Left cardiac atrium (tissue), 4 donors: ENCODE results near the gene CACNA2D3. TPM values are rescaled to one million over a fixed set of nuclear protein-coding genes. Genes with fewer than 3 reads are reported as not detected.

ENCODE experiments used
- ATAC-seq, 2 donors: fragments of 200-7000 bp; cut with Tn5 transposase; one replicate each; pipeline ENCODE4 v1.9.1; 2020; ENCODE audit warnings: mild to moderate bottlenecking in 2 of 2, moderate library complexity in 2 of 2
- DNase-seq: peaks from one replicate; pipeline ENCODE4 v3.0.0-alpha.2; 2020
- intact Hi-C, 2 donors: fragments of 100-400 bp; cut with DNase I; formaldehyde crosslinking; loops; one replicate each; pipeline versions ENCODE4 v1.14.1 to v1.15.1; 2022 to 2023
- total RNA-seq, 2 donors: library from RNA; stranded (reverse); fragmentation: NEBNext Ultra II Directional; extraction: Animal tissue kit (Norgen Biotek cat#: 25700); gene quantifications; one replicate each; pipeline ENCODE4 v1.2.1, GENCODE V29; 2021
- donor health status: DM: no; HTN: yes; CAD: no.
- donor health status: DM: no; HTN: yes; CAD: no; lungs with severe emphysema.
- donor health status: DM: yes; HTN: yes; CAD: no.
- donor health status: Dilated cardiomyopathy.

The CACNA2D3 gene
- total RNA-seq, 2 donors from 2014 or later = 17.3 to 24.2 TPM

DNA sequence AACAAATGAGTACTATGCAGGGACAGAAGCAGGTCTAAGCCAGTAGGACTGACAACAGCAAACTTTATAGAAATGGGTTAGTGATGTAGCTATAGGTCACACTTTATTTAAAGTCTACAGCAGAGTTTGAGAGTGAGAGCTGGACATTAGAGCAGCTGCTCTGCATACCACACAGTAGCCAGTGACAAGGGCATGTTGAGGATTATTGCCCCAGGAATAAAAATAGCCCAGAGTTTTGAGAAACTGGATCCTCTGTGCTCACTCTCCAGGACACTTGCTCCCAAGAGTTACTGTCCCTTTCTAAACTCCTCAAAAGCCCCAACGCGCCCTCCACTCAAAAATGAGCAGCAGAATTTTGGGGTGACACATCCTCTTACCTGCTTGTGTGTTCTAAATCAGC, 784.4 kb downstream of the CACNA2D3 start:
- ATAC-seq (peak in 1 of 2 donors; percentile 24), DNase-seq (no peak)
- intact Hi-C loops = no loop called here

DNA sequence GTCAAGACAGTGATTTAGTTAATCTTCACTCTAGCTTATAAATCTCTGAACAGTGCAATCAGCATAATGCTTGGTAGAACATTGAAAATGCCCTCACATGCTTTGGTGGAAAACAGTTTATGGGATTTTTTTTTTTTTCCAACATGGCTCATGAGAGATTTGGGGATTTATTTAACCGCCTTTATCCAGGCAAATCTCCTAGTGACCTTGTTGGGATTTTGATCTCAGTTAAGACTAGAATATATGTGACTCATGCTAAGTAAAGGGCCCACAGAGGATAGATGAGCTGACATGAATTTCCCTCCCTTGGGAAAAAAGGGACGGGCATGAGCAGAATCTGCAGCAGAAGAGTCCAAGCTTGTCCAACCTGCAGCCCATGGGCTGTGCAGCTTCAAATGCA, 786.8 kb downstream of the CACNA2D3 start:
- intact Hi-C loops = no loop called here
- ATAC-seq (no peak), DNase-seq (no peak)

DNA sequence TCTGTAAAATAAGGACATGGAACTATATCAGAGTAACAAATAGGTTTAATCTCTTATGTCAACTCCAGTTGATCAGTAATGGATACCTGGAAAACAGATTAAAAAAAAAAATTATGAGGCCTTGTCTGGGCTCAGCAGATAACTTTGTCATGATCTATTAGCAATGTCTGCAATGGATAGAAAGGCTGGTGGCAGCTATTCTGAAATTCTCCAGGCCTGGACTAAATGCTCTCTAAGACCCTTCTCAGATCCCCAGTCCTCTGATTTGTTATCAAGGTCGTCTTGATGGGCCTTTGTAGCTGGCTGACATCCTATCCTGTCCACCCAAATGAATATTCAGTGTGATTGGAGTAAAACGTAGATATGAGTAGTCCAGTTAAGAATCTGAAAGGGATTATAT, 791.8 kb downstream of the CACNA2D3 start:
- ATAC-seq = no peak
- intact Hi-C loops = no loop called here
- DNase-seq = no peak

DNA sequence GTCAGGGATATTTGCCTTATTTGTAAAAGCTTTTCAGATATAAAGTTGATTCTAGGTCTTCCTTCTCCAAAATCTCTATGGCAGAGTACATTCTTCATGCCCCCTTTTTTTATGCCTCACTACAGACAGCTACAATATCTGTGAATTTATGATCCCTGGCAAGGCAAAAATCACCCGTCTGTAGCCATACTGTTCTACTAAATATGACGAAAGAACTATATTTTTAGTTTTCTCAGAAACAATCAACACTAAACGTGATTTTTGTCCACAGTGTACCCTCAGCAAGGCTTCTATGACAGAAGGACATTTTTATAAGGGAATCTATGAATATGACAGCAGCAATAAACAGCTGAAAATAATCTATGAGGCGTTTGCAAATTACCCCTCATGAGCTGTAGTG, 792.8 kb downstream of the CACNA2D3 start:
- ATAC-seq (no peak), DNase-seq (no peak)
- intact Hi-C loops = no loop called here

DNA sequence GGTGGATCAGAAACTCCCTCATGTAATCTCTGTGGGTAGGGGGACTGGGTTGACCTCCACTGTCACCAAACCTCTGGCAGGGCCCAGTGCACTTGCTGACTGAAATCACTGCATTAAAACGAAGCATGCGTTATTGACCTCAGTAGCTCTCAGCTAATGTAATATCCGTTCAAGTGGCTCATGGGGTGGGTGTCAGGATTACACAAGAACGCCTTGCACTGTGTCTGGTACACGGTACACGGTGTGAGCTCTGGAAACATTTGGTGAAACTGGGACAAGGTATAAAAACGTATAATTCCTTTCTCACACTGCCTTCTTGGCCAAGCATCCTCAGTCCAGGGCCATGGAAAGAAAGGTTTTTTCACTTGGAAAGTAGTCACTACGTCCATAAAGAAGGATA, 793.6 kb downstream of the CACNA2D3 start:
- intact Hi-C loops = no loop called here
- ATAC-seq (no peak), DNase-seq (no peak)

DNA sequence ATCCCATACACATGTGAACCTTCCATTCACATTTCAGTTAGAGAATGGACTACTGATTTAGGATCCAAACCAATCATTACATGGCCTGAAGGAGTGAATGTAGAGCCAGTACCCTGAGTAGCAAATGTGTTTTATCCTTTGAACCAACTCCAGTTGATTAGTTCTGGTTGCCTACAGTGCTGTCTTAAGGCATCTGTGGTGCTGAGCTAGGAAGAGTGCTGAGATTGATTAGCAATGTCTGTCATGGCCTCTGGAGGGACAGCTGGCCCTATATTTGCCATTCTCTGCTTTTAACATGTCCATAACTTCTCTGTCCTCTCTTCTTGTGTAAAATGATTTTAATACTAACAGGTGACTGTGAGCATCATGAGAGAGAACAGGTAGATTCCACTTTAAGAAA, 794.4 kb downstream of the CACNA2D3 start:
- intact Hi-C loops = no loop called here
- DNase-seq (no peak), ATAC-seq (no peak)

DNA sequence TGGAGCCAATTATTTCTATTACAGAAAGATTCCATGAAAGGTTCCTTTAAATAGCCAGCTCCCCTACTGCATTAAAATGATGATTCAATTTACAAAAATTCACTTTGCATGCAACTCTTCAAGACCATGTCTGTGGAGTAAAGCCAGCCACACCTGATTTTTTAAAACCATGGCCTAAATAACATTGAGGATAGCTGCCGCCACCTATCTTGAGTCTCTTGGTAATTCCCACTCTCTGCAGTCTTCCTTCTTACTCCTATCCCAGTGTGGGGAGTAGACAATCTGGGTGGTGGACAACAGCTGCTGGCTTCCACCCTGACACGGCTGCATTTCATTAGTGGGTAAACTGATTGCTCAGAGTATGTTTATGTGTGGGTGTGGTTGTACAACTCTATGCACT, 794.8 kb downstream of the CACNA2D3 start:
- no peak for DNase-seq
- intact Hi-C loops = no loop called here
- peak in 1 of 2 donors; percentile 35 for ATAC-seq

DNA sequence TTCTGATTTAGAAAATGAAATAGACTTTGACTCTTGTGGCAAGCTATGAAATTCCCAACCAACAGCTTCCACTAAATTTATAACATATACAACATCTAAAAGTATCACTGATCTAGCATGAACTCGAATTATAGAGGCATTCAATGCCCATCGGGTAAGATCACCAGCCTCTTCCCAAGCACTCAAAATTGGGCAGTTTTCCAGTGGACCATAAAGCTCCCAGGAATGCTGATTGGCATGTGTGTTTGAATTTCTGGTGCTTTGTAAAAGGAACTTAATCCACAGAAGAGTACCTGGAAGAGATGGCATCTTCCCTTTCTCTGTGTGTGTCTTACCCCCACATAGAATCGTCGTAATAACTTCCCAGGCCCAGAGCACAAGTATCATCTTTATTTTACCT, 795.5 kb downstream of the CACNA2D3 start:
- intact Hi-C loops = no loop called here
- DNase-seq (no peak), ATAC-seq (no peak)

DNA sequence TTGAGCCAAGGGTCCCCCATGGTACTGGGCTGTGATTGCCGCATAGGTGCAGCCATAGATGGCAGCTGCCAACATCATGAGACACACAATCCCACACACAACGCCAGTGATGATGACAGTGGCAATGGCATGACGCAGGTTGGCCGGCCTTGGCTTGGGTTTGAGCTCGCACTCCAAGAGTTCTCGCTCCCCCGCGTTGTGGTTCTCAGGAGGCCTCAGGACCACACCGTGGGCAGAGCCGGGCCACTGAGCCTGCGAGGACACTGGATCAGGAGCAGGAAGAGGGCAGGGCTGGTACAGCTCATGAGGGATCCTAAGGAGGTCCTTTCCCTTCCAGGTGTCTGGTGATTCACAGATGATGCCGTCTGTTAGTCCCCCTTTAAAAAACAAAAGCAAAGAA, 796.2 kb downstream of the CACNA2D3 start:
- ATAC-seq = no peak
- intact Hi-C loops = no loop called here
- no peak for DNase-seq

DNA sequence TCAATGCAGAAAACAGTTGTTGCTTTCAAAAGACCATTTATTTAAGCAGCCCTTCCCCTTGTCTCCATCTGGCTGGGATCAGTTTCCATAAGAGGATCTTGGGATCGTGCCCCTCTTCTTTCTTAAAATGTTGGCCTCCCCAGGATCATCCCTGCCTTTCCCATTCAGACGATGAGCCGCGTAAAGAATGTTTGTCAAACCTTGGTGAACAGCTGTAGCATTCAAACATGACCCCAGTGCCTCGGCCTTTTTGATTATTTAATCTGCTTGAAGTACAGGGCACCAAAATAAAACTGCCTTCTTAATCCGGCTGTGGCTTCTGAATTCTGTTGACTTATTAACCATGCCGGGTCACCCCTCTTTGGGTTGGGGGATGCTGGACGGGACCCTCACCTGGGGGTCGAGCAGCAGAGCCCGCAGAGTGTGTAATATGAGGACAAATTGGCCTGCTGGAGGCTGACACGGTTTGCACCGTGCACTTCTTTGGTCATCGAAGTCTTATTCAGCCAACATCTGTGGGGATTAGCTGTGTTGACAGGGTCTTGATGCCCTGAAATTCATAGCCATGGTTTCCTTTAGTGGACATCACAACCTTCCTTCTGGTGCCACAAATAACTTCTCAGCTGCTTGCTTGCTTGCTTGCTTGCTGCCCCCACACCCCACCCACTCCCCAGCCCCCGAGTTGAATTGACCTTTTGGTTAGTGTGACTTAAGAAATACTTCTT, 805.9 kb downstream of the CACNA2D3 start, which contains the start of gene LRTM1:
TSS of gene LRTM1 (minus strand) at position 14 of the 725 bp plus-strand sequence. CDS start 148 bp downstream, outside the sequence.
- ATAC-seq (no peak), DNase-seq (no peak)
- intact Hi-C loops = no loop called here

DNA sequence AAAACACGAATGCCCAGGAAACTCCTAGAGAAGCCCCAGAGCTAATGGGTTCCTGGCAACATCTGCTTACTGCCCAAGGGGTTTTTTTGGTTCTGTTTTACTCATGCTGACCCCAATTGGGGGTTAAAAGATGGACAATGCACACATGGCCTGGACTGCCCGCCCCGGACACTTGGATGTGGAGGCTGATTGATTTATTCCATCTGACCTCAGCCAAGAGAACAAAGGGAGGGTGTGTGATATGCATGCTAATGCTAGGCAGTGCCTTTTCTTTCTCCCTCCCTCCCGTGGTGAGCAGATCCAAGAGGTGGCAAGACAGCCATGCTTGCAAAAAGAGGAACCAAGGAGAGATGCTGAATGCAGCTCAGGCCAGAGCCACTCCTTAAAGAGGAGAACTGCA, 808.8 kb downstream of the CACNA2D3 start:
- intact Hi-C loops = no loop called here
- ATAC-seq = no peak
- DNase-seq = no peak

DNA sequence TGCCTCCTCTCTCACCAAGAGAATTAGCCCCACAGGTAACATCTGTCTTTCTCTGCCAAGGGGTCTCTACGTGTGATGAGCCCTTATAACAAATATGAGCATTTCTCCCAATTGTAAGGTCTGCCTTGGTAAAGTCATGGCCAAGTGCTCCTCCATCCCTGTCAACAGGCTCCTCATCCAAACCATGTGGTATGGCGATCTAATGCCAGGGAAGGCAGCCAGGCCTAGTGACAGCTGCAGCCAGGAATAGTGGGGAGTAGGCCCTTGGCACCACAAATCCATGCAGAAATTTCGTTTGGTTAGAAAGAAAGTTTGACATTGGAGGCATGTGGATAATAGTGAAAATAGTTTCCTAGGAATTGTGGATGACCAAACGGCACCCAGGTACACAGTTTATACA, 810.3 kb downstream of the CACNA2D3 start:
- intact Hi-C loops = no loop called here
- DNase-seq (no peak), ATAC-seq (peak; percentile 51 to 55)

DNA sequence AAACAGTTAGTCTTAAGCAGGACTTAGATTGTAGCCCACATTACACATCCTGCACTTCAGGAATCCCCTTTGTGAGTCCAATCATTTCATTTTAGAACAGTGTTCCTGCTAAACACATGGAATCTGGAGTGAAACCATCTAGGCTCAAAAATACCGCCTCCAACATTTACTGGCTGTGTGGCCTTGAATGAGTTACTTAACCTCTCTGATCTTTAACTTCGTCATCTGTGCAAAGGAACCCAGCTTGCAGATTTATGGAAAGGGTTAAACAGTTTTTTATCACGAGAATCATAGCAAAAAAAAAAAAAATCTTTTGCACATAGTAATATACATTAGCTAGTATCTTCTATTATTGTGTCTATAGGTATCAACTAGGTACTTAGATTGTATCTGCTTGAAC, 813.5 kb downstream of the CACNA2D3 start:
- intact Hi-C loops = no loop called here
- DNase-seq (no peak), ATAC-seq (no peak)

DNA sequence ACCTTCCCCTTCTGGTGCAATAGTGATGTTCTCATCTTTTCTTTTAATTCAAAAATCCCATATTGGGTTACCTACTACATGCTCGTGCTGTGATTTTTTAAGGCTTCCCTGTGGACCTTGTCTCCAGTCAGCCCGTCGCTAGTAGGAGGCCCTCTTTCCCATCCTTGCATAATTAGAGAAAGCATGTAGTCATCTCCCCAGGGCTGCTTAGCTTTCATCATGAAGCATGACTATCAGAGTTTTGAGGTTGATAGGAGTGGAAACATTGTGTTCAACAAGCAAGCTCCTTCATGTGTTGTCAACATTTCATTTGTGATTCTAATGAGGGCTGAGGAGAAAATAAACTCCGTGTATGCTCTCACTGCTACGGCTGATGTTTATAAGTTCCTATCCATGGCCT, 814.2 kb downstream of the CACNA2D3 start:
- intact Hi-C loops = no loop called here
- ATAC-seq (no peak), DNase-seq (no peak)

DNA sequence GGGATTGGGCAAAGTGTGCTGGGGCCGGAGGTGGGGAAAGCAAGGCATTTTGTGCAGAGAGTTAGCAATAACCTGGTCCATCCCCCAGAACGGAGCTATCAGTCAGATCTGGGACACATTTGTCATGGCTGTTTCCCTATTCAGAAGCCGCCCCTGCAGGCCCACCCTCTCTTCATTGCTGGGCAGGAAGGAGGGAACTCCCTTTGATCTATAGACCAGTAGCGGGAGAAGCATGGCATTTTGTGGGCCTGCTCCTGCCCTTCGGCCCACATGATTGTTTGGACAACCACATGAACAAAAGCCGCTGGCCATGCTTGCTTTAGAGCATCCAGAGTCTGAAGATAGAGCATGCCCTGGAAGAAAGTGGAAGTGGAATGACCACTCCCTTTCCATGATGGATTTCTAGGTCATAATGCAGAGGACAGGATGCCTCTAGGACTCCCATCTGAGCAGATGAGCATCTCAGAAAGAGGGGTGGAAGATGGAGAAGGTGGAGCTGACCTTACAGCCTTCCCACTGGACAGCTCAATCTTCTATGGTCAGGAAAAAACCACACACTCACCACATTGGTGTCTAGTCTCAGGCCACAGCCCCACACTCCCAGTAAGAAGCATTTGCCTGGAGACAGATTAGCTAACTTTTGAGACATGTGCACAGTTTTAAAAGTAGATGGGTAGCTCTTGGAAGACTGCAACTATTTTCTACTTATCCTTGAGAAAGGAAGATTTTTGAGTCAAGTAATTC, 817.4 kb downstream of the CACNA2D3 start:
- intact Hi-C loops = no loop called here
- ATAC-seq = no peak

DNA sequence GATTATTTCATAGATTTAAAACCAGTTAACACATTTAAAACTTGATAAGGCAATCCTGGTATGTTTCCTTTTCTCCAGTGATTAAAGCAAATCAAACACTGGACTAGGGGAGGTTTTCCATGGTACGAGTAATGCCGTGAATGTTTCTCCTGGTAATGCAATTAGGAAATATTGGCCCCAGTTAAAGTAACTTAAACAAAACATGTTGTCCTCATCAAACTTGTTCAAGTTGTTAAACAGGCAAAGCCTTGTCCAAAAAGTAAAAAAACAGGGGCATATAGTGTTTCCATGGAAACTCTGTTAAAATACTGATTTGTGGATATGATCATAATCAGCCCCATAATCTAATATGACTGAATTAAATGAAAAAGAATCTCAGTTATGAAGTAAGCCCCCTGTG, 818.6 kb downstream of the CACNA2D3 start:
- intact Hi-C loops = no loop called here
- DNase-seq (no peak), ATAC-seq (no peak)

More for the DNA sequence above, 817.4 kb downstream of the CACNA2D3 start:
- no peak for DNase-seq

DNA sequence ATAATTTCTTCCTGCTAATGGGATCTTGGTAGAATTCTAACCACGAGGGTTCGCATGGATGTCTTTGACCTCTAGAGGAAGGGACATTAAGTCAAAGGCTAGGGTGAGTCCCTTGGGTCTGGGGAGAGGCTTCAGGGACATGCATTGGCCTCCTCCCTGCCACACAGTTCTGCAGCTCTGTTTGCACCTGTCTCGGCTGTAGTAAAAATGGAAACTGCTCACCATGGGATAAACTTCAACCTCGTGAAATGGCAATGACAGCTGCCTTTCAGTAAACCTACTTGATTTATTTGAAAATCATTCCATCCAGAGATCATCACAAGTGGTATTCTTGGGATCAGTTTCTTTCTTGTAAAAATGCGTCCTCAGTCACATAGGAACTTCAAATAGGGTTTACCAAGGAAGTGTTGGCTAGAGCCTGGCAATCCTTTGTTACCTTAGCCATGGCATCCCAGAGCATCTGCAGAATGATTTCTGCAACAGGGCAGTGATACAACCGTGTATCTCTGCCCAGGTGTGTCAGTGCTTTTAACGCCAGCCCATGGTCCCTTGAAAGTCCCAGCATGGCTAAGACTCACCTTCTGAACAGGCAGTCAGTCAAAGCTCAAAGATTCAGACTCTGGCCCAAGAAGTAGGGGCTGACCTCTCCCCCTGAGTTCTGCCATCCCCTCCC, 819.5 kb downstream of the CACNA2D3 start:
- ATAC-seq = no peak
- intact Hi-C loops = no loop called here
- no peak for DNase-seq

DNA sequence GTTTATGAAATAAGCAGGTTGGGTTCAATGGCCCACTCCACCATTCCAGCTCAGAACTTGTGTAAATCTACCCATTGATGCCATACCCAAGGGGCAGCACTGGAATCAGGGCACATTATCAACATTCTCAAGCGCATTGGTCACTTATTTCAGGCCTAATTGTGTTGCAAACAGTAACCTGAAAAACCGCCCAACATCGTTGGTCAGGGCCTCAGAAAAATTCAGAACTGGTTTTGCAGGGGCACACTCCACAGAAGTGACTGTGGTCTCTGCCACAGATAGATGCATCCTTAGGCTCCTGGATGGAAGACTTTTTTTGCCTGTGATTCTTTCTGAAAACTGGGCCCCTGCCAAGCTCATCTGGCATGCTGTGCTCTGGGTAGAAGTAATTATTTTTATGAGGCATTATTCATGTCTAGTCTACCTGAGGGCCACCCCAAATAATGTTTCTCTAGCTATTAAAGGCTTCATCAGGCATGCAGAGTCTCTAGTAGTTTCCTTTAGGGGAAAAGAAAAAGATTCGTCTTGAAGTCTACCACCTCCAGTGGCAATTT, 827.2 kb downstream of the CACNA2D3 start:
- DNase-seq = no peak
- ATAC-seq = no peak
- intact Hi-C loops = no loop called here

DNA sequence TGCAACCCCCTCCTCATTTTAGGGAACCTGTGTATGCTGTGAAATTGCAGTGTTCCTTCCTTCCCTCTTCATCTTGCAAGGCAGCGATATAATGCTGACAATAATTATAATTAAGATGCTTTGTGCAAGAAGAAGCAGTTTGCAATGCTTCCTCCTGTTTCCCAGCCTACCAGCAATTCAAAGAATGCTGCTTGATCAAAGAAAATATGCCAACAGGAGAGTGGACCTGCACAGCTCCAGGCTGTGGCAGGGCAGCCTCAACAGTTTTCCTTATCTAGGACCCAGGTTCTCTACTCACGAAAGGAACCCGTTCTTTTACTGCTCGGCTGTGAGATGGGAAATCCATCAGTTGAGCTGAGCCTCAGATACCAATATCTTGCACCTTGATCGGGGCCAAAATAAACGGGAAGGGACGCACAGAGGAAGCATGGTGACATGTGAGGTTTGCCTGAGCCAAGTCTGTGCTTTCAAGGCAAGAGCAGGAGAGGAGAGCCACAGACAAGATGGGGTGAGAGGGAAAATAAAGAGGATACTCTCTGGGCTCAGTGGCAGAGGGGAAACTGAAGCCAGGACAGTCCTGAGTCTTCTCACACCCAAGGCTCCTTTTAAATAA, 828.1 kb downstream of the CACNA2D3 start:
- ATAC-seq = no peak
- intact Hi-C loops = no loop called here
- no peak for DNase-seq

DNA sequence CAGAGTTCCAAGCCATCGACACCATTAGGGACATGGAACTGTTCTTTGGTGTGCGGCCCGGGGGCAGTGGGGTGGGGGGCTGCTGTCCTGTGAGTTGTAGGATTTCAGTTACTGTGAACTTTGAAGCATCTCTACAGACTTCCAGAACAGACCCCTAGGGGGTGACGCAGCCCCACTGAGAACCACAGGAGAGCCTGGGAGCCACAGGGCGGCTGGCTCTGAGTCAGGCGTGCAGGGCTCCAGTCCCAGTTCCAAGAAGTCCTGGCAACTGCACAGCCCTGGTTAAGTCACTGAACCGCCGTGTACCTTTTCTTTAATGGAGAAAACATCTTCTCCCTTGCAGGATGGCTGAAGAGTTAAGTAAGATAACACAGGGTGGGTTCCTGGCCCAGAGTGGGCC, 829.1 kb downstream of the CACNA2D3 start:
- intact Hi-C loops = no loop called here
- peak; percentile 81 for DNase-seq
- peak; percentile 95 to 97 for ATAC-seq
